MM.1S (cell line): ENCODE results near the gene SIRPG.

Source experiments
- DNase-seq: peaks from one replicate; pipeline ENCODE4 v3.0.0-alpha.2; 2015
- H2AFZ ChIP-seq: fragments of 300-600 bp; sonication (generic); 2 replicates; pipeline ENCODE4 v1.6.0; 2016; ENCODE audit warnings: antibody characterized with exemption, low read length
- H3F3A ChIP-seq: fragments of 300-600 bp; sonication (generic); 2 replicates; pipeline ENCODE4 v1.6.1; 2016; ENCODE audit warnings: mild to moderate bottlenecking, antibody characterized with exemption, low read length, moderate library complexity, mixed read lengths; ENCODE audit not compliant: insufficient read depth
- H3K27ac ChIP-seq: fragments of 300-600 bp; sonication (generic); 2 replicates; pipeline ENCODE4 v1.5.1; 2016; ENCODE audit warnings: mild to moderate bottlenecking, low read length
- H3K27me3 ChIP-seq: fragments of 300-600 bp; sonication (generic); replicated peaks from 2 replicates; pipeline ENCODE4 v1.6.0; 2016; ENCODE audit warnings: low read length; ENCODE audit not compliant: insufficient read depth
- H3K36me3 ChIP-seq: fragments of 300-600 bp; sonication (generic); replicated peaks from 2 replicates; pipeline ENCODE4 v1.6.1; 2016; ENCODE audit warnings: mild to moderate bottlenecking, low read length, mixed read lengths; ENCODE audit not compliant: insufficient read depth
- H3K4me1 ChIP-seq: fragments of 300-600 bp; sonication (generic); 2 replicates; pipeline ENCODE4 v1.6.1; 2016; ENCODE audit warnings: low read length, mixed read lengths
- H3K4me2 ChIP-seq: fragments of 300-600 bp; sonication (generic); 2 replicates; pipeline ENCODE4 v1.6.0; 2016; ENCODE audit warnings: low read depth, low read length
- H3K4me3 ChIP-seq: fragments of 300-600 bp; sonication (generic); 2 replicates; pipeline ENCODE4 v1.5.1; 2016; ENCODE audit warnings: low read length, mixed read lengths
- H3K79me2 ChIP-seq: fragments of 300-600 bp; sonication (generic); 2 replicates; pipeline ENCODE4 v1.6.1; 2016; ENCODE audit warnings: mixed run types, low read length, mixed read lengths
- H3K9ac ChIP-seq: fragments of 300-600 bp; sonication (generic); 2 replicates; pipeline ENCODE4 v1.6.1; 2016; ENCODE audit warnings: low read length, mixed read lengths
- H3K9me2 ChIP-seq: fragments of 300-600 bp; sonication (generic); replicated peaks from 2 replicates; pipeline ENCODE4 v1.6.1; 2016; ENCODE audit warnings: mild to moderate bottlenecking, low read length, mixed read lengths; ENCODE audit not compliant: insufficient read depth
- H3K9me3 ChIP-seq: fragments of 300-600 bp; sonication (generic); replicated peaks from 2 replicates; pipeline ENCODE4 v1.6.1; 2016; ENCODE audit warnings: mild to moderate bottlenecking, low read length, mixed read lengths; ENCODE audit not compliant: insufficient read depth
- H4K20me1 ChIP-seq: fragments of 300-600 bp; sonication (generic); 2 replicates; pipeline ENCODE4 v1.6.1; 2016; ENCODE audit warnings: mild to moderate bottlenecking, low read length, moderate library complexity, mixed read lengths; ENCODE audit not compliant: insufficient read depth
- CTCF ChIP-seq: fragments of 300-600 bp; sonication (generic); IDR thresholded peaks from 2 replicates; pipeline ENCODE4 v1.5.1; 2016; ENCODE audit warnings: antibody characterized with exemption, low read length, mixed read lengths
- EZH2 ChIP-seq: fragments of 300-600 bp; sonication (generic); optimal IDR thresholded peaks from 2 replicates; pipeline ENCODE3; 2017; ENCODE audit warnings: low read depth, mild to moderate bottlenecking, antibody characterized with exemption, low read length, mixed read lengths
- EZH2phosphoT487 ChIP-seq: fragments of 300-600 bp; sonication (generic); IDR thresholded peaks from 2 replicates; pipeline ENCODE4 v1.6.1; 2018; ENCODE audit warnings: antibody characterized with exemption, low read length

SIRPG gene

GRCh38 chr20:1656844-1657243 lies 735 bp downstream of the SIRPG start:
- Histone ChIP-seq H3K9ac (no peak overlapping the region), H3K27me3 (no peaks in the 10 kb centered on the region), H3F3A (peaks cover 5% of the 10 kb centered on the region; the same call in 1 of the 2 replicates), H2AFZ (no peak overlapping the region), H4K20me1 (no peaks in the 10 kb centered on the region), H3K27ac (no peak overlapping the region), H3K4me2 (no peak overlapping the region), H3K79me2 (no peaks in the 10 kb centered on the region), H3K9me2 (no peaks in the 10 kb centered on the region), H3K9me3 (no peaks in the 10 kb centered on the region), H3K4me3 (no peak overlapping the region), H3K4me1 (peaks cover 8% of the 10 kb centered on the region), H3K36me3 (no peaks in the 10 kb centered on the region)
- TF ChIP-seq CTCF (no peak), EZH2 (no peak), EZH2phosphoT487 (no peak)
- DNase-seq = no peak

- no peak overlapping the region for H3K4me2 ChIP-seq
- no peak overlapping the region for H3K27ac ChIP-seq
- H3F3A ChIP-seq = peaks cover 5% of the 10 kb centered on the region; the same call in 1 of the 2 replicates
- no peak overlapping the region for H2AFZ ChIP-seq
- no peak for TF ChIP-seq CTCF
- no peak for TF ChIP-seq EZH2phosphoT487
- TF ChIP-seq EZH2 = no peak
- no peak for DNase-seq
- no peaks in the 10 kb centered on the region for H3K9me2 ChIP-seq
- H4K20me1 ChIP-seq = no peaks in the 10 kb centered on the region
- H3K79me2 ChIP-seq = no peaks in the 10 kb centered on the region
- peaks cover 8% of the 10 kb centered on the region for H3K4me1 ChIP-seq
- no peak overlapping the region for H3K4me3 ChIP-seq
- H3K9me3 ChIP-seq = no peaks in the 10 kb centered on the region
- H3K36me3 ChIP-seq = no peaks in the 10 kb centered on the region
- H3K27me3 ChIP-seq = no peaks in the 10 kb centered on the region
- no peak overlapping the region for H3K9ac ChIP-seq
Measured at GRCh38 chr20:1654996-1655395, 2.6 kb downstream of the SIRPG start.

- H3K27me3 ChIP-seq = no peaks in the 10 kb centered on the region
- no peaks in the 10 kb centered on the region for H3K36me3 ChIP-seq
- H3K4me3 ChIP-seq = no peak overlapping the region
- no peak overlapping the region for H3K9ac ChIP-seq
- H3K4me1 ChIP-seq = peaks cover 8% of the 10 kb centered on the region
- no peak overlapping the region for H2AFZ ChIP-seq
- no peak for TF ChIP-seq CTCF
- TF ChIP-seq EZH2phosphoT487 = no peak
- no peak for TF ChIP-seq EZH2
- no peaks in the 10 kb centered on the region for H3K9me2 ChIP-seq
- peak; percentile 58 for DNase-seq
- no peaks in the 10 kb centered on the region for H3K9me3 ChIP-seq
- H4K20me1 ChIP-seq = no peaks in the 10 kb centered on the region
- peaks cover 5% of the 10 kb centered on the region; the same call in 1 of the 2 replicates for H3F3A ChIP-seq
- no peak overlapping the region for H3K4me2 ChIP-seq
- H3K27ac ChIP-seq = no peak overlapping the region
- no peaks in the 10 kb centered on the region for H3K79me2 ChIP-seq
Measured at GRCh38 chr20:1652960-1653359, 4.6 kb downstream of the SIRPG start.
